ENCODE measurements around the gene KLHL3.

Gene KLHL3

GRCh38 chr5:137627293-137627692 lies 108.6 kb downstream of the KLHL3 start:
- H3K27ac ChIP-seq (ENCODE audit: low read length) = no peak overlapping the region

GRCh38 chr5:137624786-137625349 lies 111.0 kb downstream of the KLHL3 start:
- Histone ChIP-seq H3K4me1 (ENCODE audit: control insufficient read depth, low read depth, low read length) (peaks cover 3% of the 10 kb centered on the region), H3K9ac (ENCODE audit: low read length) (no peak overlapping the region), H3K9me3 (ENCODE audit: control insufficient read depth, low read depth, low read length) (no peaks in the 10 kb centered on the region), H3K36me3 (ENCODE audit: control insufficient read depth, low read depth, low read length) (peaks cover 4% of the 10 kb centered on the region), H3K27ac (ENCODE audit: low read length) (no peak overlapping the region), H3K4me3 (ENCODE audit: low read length) (no peak overlapping the region), H3K27me3 (ENCODE audit: control insufficient read depth, insufficient read depth, low read length) (no peaks in the 10 kb centered on the region)

More at GRCh38 chr5:137627293-137627692, 108.6 kb downstream of the KLHL3 start:
- Histone ChIP-seq H3K4me3 (ENCODE audit: low read length) (no peak overlapping the region), H3K27me3 (ENCODE audit: control insufficient read depth, insufficient read depth, low read length) (no peaks in the 10 kb centered on the region), H3K4me1 (ENCODE audit: control insufficient read depth, low read depth, low read length) (peaks cover 6% of the 10 kb centered on the region), H3K9ac (ENCODE audit: low read length) (no peak overlapping the region), H3K9me3 (ENCODE audit: control insufficient read depth, low read depth, low read length) (no peaks in the 10 kb centered on the region), H3K36me3 (ENCODE audit: control insufficient read depth, low read depth, low read length) (no peaks in the 10 kb centered on the region)

GRCh38 chr5:137622850-137623249 lies 113.0 kb downstream of the KLHL3 start:
- H3K9me3 ChIP-seq (ENCODE audit: control insufficient read depth, low read depth, low read length) = no peaks in the 10 kb centered on the region
- H3K9ac ChIP-seq (ENCODE audit: low read length) = no peak overlapping the region
- peaks cover 4% of the 10 kb centered on the region for H3K36me3 ChIP-seq (ENCODE audit: control insufficient read depth, low read depth, low read length)
- H3K27ac ChIP-seq (ENCODE audit: low read length) = no peak overlapping the region
- H3K27me3 ChIP-seq (ENCODE audit: control insufficient read depth, insufficient read depth, low read length) = no peaks in the 10 kb centered on the region
- H3K4me3 ChIP-seq (ENCODE audit: low read length) = no peak overlapping the region
- no peaks in the 10 kb centered on the region for H3K4me1 ChIP-seq (ENCODE audit: control insufficient read depth, low read depth, low read length)

- Histone ChIP-seq H3K36me3 (ENCODE audit: control insufficient read depth, low read depth, low read length) (peaks cover 4% of the 10 kb centered on the region), H3K4me1 (ENCODE audit: control insufficient read depth, low read depth, low read length) (no peaks in the 10 kb centered on the region), H3K9ac (ENCODE audit: low read length) (no peak overlapping the region), H3K27ac (ENCODE audit: low read length) (no peak overlapping the region), H3K9me3 (ENCODE audit: control insufficient read depth, low read depth, low read length) (no peaks in the 10 kb centered on the region), H3K27me3 (ENCODE audit: control insufficient read depth, insufficient read depth, low read length) (no peaks in the 10 kb centered on the region), H3K4me3 (ENCODE audit: low read length) (no peak overlapping the region)
Observed at GRCh38 chr5:137621861-137622823, 113.7 kb downstream of the KLHL3 start.

GRCh38 chr5:137621306-137621705 lies 114.6 kb downstream of the KLHL3 start:
- Histone ChIP-seq H3K9ac (ENCODE audit: low read length) (no peak overlapping the region), H3K4me3 (ENCODE audit: low read length) (no peak overlapping the region), H3K27ac (ENCODE audit: low read length) (no peak overlapping the region), H3K36me3 (ENCODE audit: control insufficient read depth, low read depth, low read length) (peaks cover 4% of the 10 kb centered on the region), H3K4me1 (ENCODE audit: control insufficient read depth, low read depth, low read length) (no peaks in the 10 kb centered on the region), H3K9me3 (ENCODE audit: control insufficient read depth, low read depth, low read length) (no peaks in the 10 kb centered on the region), H3K27me3 (ENCODE audit: control insufficient read depth, insufficient read depth, low read length) (no peaks in the 10 kb centered on the region)

GRCh38 chr5:137619191-137619870 lies 116.6 kb downstream of the KLHL3 start:
- Histone ChIP-seq H3K27me3 (ENCODE audit: control insufficient read depth, insufficient read depth, low read length) (no peaks in the 10 kb centered on the region), H3K9ac (ENCODE audit: low read length) (no peak overlapping the region), H3K4me1 (ENCODE audit: control insufficient read depth, low read depth, low read length) (no peaks in the 10 kb centered on the region), H3K9me3 (ENCODE audit: control insufficient read depth, low read depth, low read length) (no peaks in the 10 kb centered on the region), H3K36me3 (ENCODE audit: control insufficient read depth, low read depth, low read length) (peaks cover 4% of the 10 kb centered on the region), H3K27ac (ENCODE audit: low read length) (no peak overlapping the region), H3K4me3 (ENCODE audit: low read length) (no peak overlapping the region)

- Histone ChIP-seq H3K27me3 (ENCODE audit: control insufficient read depth, insufficient read depth, low read length) (no peaks in the 10 kb centered on the region), H3K4me1 (ENCODE audit: control insufficient read depth, low read depth, low read length) (no peaks in the 10 kb centered on the region), H3K27ac (ENCODE audit: low read length) (no peak overlapping the region), H3K9me3 (ENCODE audit: control insufficient read depth, low read depth, low read length) (no peaks in the 10 kb centered on the region), H3K36me3 (ENCODE audit: control insufficient read depth, low read depth, low read length) (peaks cover 4% of the 10 kb centered on the region), H3K9ac (ENCODE audit: low read length) (no peak overlapping the region), H3K4me3 (ENCODE audit: low read length) (no peak overlapping the region)
Observed at GRCh38 chr5:137618476-137618875, 117.4 kb downstream of the KLHL3 start.

- no peak overlapping the region for H3K9ac ChIP-seq (ENCODE audit: low read length)
- no peaks in the 10 kb centered on the region for H3K4me1 ChIP-seq (ENCODE audit: control insufficient read depth, low read depth, low read length)
- H3K9me3 ChIP-seq (ENCODE audit: control insufficient read depth, low read depth, low read length) = no peaks in the 10 kb centered on the region
- H3K27ac ChIP-seq (ENCODE audit: low read length) = no peak overlapping the region
- H3K27me3 ChIP-seq (ENCODE audit: control insufficient read depth, insufficient read depth, low read length) = no peaks in the 10 kb centered on the region
- no peak overlapping the region for H3K4me3 ChIP-seq (ENCODE audit: low read length)
- peaks cover 4% of the 10 kb centered on the region for H3K36me3 ChIP-seq (ENCODE audit: control insufficient read depth, low read depth, low read length)
Observed at GRCh38 chr5:137617528-137618205, 118.2 kb downstream of the KLHL3 start.

- Histone ChIP-seq H3K36me3 (ENCODE audit: control insufficient read depth, low read depth, low read length) (peaks cover 2% of the 10 kb centered on the region), H3K4me3 (ENCODE audit: low read length) (no peak overlapping the region), H3K9ac (ENCODE audit: low read length) (no peak overlapping the region), H3K9me3 (ENCODE audit: control insufficient read depth, low read depth, low read length) (no peaks in the 10 kb centered on the region), H3K27ac (ENCODE audit: low read length) (no peak overlapping the region), H3K27me3 (ENCODE audit: control insufficient read depth, insufficient read depth, low read length) (no peaks in the 10 kb centered on the region), H3K4me1 (ENCODE audit: control insufficient read depth, low read depth, low read length) (no peaks in the 10 kb centered on the region)
Observed at GRCh38 chr5:137616046-137616445, 119.8 kb downstream of the KLHL3 start.

GRCh38 chr5:137615171-137615775 lies 120.6 kb downstream of the KLHL3 start:
- no peak overlapping the region for H3K4me3 ChIP-seq (ENCODE audit: low read length)
- H3K36me3 ChIP-seq (ENCODE audit: control insufficient read depth, low read depth, low read length) = no peaks in the 10 kb centered on the region
- H3K27me3 ChIP-seq (ENCODE audit: control insufficient read depth, insufficient read depth, low read length) = no peaks in the 10 kb centered on the region

More at GRCh38 chr5:137615171-137615775, 120.6 kb downstream of the KLHL3 start:
- Histone ChIP-seq H3K27ac (ENCODE audit: low read length) (no peak overlapping the region), H3K9me3 (ENCODE audit: control insufficient read depth, low read depth, low read length) (no peaks in the 10 kb centered on the region), H3K9ac (ENCODE audit: low read length) (no peak overlapping the region), H3K4me1 (ENCODE audit: control insufficient read depth, low read depth, low read length) (no peaks in the 10 kb centered on the region)

All from iPS-18a (cell line).